GM21786 (cell line): ENCODE results near the gene NCOA7.
"Not testable (repeated sequence)": the region's sequence is repeated elsewhere in the genome, so short reads cannot be mapped to it uniquely, and the experiment has no call there.

ENCODE experiments used
- ATAC-seq: cut with Tn5 transposase; IDR thresholded peaks from one replicate; pipeline ENCODE4 v1.9.1; 2021; ENCODE audit not compliant: unreplicated experiment

Gene NCOA7

GRCh38 chr6:125913145-125913544 lies 122.4 kb downstream of the NCOA7 start:
- ATAC-seq, result no peak

DNA sequence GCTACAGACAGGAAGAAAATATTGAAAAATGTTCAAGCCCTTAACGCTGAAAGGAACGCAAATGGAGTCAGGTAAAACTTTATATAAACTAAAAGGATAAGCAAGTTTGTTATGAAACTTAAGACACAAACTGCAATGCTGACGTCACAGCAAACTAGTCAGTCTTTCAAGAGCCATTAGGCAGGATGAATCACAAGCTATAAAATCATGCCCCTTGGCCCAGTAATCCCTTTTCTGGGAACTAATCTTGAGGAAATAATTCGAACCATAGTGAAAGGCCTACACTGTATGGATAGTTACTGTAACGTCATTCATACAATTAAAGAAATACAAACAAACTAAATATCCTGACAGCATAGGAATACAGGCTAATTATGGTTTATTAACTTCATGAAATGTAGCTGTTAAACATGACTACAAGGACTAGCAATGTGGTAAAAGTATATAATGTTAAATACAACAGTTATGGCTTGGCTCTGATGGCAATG lies 123.1 kb downstream of the NCOA7 start:
- ATAC-seq, result no peak

- no peak for ATAC-seq
Observed at GRCh38 chr6:125918230-125918629, 127.5 kb downstream of the NCOA7 start.

- peak; percentile 98 for ATAC-seq
Observed at GRCh38 chr6:125918681-125919566, 128.2 kb downstream of the NCOA7 start.

DNA sequence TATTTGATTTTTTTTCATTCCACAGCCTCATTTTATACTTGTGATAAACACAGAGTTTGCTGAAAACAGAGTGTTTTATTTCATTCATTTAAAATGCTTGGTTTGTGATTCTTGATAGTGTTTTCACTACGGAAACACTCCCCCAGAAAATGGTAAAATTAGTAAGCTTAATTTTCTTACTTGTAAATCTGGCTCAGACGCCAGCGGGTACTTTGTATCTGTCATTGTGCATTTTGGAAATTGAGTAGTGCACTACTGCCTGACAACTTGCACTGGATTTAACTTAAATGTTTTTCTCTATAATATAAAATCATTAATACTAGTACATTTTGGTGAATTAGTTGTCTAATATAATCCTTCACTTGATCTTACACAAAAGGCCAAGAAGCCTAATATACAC lies 128.9 kb downstream of the NCOA7 start:
- ATAC-seq, result no peak

GRCh38 chr6:125922322-125922860 lies 131.6 kb downstream of the NCOA7 start:
- ATAC-seq, result no peak

GRCh38 chr6:125923366-125923877 lies 132.7 kb downstream of the NCOA7 start:
- no peak for ATAC-seq

DNA sequence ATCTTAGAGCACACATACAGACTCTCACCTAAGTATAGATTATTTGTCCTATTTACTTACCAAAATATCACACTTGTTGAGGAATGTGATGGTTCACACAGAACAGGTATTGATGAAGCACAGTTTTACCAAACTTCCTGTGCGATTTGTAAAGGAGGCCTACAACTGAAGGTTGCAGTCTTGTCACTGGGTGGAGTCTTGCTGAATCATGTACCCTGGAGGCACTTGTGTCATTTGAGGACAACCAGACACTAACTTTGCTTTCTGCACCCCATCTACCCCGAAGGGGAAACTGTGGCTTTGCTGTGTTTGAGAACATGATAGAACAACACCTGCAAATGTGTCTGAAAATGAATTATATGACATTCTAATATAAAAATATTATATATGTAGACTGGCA lies 133.4 kb downstream of the NCOA7 start:
- ATAC-seq, result no peak

- no peak for ATAC-seq
Observed at GRCh38 chr6:125924697-125925358, 134.1 kb downstream of the NCOA7 start.

DNA sequence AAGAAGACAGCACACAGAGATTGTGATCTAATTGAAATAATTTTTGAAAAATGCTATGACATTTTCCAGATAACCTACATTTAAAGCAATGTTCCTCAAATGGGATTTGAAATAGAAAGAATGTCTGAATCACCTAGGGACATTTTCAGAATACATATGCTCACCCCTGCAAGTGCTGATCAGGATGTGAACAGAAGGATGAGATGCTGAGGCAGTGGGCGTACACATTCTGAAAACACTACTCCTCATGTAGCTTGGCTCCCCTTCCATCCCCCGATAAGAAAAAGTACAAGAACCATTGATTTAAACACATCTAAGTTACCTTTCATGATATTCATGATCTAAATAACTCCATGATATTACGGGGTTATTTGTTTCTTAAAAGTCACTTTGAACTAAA lies 136.0 kb downstream of the NCOA7 start:
- ATAC-seq, result no peak

DNA sequence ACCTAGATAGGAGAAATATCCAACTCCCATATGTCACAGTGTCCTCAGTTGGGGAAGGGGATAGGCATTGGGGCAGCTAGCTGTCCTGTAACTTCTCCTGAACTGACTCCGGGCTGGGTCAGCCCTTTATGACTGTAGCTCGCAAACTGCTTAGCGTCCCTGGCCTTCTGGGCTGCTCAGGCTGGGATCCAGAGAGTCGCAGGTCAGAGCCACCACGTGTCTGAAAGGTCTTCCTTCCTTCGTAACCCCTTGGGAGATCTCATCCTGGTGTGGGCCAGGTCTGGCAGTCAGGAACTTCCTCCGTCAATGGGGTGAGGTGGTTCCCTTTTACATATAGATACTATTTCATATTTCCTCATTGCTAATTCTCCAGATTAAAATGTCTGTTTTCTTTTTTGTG lies 137.0 kb downstream of the NCOA7 start:
- ATAC-seq, result no peak

GRCh38 chr6:125930765-125931418 lies 140.1 kb downstream of the NCOA7 start:
- no peak for ATAC-seq

DNA sequence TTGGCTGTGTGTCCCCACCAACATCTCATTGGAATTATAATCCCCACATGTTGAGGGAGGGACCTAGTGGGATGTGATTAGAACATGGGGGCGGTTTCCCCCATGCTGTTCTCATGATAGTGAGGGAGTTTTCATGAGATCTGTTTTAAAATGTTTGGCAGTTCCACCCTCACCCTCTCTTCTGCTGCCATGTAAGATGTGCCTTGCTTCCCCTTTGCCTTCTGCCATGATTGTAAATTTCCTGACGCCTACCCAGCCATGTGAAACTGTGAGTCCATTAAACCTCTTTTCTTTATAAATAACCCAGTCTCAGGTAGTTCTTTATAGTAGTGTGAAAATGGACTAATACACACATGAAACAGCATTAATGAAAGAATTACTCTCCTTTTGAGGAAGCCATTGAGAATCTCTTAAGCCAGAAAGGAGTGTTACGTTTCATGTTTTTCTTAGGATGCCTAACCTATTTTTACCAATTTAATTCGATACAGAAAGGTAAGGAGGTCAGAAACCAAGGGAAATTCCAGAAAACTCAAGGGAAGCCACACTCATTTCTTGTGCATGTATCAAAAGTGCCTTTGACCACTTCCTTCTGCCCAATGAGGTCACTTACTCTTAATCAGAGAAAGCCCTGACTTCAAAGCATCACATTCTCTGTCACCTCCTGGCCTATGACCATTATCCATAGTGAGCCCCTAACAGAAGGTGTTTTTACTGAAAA lies 141.1 kb downstream of the NCOA7 start:
- peak; percentile 77 for ATAC-seq

DNA sequence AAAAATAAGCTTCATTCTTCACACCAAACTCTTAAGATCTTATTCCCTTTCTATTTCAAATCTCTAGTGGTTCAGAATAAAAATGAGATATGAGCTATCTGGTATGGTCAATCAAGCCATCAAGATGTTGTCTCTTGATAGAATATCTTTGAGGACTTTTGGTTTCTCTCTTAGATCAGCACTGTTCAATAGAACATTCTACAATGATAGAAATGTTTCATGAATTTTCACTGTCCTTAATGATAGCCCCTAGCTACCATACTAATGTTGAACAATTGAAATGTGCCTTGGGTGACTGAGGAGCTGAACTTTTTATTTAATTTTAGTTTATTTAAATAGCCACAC lies 141.7 kb downstream of the NCOA7 start:
- ATAC-seq, result peak; percentile 17

DNA sequence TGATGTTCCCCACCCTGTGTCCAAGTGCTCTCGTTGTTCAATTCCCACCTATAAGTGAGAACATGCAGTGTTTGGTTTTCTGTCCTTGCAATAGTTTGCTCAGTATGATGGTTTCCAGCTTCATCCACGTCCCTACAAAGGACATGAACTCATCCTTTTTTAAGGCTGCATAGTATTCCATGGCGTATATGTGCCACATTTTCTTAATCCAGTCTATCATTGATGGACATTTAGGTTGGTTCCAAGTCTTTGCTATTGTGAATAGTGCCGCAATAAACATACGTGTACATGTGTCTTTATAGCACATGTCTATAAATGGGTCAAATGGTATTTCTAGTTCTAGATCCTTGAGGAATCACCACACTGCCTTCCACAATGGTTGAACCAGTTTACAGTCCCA lies 144.8 kb downstream of the NCOA7 start:
- ATAC-seq, result not testable (repeated sequence)

DNA sequence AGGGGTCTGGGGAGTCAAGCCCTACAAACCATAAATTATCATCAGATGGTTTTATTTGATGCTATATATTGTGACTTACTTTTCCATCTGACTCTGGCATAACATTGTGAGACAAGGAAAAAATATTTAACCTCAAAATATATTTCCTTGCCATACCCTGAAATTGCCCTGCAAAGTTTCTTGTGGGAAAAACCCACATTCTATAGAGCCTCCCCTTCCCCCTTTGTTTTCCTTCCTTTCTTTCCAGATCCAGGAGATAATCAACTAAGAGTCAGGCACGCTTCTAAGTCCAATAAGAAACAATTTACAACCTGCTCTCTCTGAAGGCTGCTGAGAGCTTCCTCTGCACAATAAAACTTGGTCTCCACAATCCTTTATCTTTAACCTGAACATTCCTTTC lies 148.3 kb downstream of the NCOA7 start:
- no peak for ATAC-seq

DNA sequence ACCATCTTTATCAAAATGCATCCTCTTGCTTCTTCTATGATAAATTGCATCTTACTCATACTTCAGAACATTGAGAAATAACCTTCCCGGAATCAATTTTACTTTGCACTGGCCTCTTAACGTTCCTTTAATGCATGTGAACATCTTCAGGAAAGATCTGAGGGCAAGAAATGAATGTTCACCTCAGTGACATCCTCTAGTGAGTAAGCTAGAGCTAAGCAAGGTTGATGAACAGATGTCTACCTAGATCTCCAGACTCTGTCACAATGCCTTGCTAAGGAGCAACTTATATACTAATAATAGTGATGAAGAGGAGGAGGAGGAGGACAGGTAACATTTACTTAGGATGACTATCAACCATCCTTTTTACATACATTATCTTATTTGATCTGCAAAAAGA lies 149.0 kb downstream of the NCOA7 start:
- no peak for ATAC-seq

DNA sequence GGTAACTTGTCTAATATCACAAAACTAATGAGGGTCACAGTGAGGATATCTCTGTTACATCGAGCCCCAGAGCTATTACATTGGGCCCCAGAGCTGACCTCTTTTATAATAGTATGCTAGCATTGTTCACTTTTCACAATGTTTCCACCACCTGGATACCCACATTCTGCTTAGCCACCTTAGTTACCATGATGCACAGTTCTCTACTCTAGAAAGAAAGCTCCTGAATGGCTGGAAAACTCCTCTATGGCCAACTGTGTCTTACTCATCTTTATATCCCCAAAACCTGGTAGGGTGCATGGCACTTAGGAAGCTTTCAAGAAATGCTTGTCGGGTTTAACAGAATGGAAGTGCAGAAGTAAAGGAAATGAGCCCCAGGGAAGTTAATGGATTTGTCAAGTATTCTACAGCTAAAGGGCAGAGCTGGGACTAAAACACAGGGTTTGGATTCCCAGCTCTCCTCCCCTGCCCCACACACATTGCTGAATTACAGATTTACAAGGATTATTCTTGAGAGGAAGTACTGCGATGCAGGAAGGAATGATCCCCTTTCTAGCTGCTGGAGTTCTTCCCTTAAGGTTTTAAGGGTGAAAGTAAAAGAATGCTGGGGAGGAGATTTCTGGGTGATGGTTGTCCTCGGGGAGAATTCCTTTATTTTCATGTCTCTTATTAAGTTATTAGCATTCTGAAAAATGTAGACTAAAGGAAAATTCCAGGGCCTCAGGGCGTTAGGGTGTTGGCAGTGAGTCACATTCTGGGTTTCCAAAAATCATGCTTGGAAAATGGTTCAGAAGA lies 149.7 kb downstream of the NCOA7 start:
- no peak for ATAC-seq

DNA sequence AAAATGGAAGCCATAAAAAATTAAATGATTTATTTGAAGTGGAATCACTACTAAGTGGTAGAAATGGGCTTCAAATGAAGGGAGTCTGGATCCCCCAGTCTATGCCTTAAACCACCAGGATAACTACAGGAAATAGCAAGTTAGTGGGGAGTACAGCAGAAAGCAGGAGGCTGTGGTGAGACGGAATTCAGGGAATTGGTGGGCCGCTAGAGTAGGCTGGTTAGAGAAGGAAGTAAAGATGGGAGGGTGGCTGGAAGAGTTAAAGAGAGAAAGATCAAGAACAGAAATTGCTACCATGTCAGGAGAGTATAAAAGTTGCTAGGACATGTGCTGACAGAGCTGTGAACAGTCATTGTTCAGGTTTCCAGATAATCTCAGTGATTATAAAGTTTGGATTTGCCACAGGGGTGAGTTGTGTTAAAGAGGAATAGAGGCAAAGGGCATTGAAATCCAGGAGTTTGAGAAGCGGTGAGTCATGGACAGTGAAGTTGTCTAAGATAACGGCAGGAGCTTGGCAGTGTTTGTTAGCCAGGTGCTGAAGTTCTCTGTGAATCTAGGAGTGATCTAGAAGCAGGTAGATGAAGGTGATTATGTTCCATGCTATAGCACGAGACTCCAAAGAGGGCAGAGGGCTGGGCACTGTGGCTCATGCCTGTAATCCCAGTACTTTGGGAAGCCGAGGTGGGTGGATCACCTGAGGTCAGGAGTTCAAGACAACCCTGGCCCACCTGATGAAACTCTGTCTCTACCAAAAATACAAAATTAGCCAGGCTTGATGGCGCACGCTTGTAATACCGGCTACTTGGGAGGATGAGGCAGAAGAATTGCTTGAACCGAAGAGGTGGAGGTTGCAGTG lies 152.1 kb downstream of the NCOA7 start:
- no peak for ATAC-seq
